ENCODE data around the gene TTC39B. TPM values are rescaled to one million over a fixed set of nuclear protein-coding genes. Genes with fewer than 3 reads are reported as not detected.

Gene TTC39B
- total RNA-seq, 4 donors from 2014 or later, result 3.4 to 11.2 (median 4.3) TPM

- TF ChIP-seq, protein P1, sequence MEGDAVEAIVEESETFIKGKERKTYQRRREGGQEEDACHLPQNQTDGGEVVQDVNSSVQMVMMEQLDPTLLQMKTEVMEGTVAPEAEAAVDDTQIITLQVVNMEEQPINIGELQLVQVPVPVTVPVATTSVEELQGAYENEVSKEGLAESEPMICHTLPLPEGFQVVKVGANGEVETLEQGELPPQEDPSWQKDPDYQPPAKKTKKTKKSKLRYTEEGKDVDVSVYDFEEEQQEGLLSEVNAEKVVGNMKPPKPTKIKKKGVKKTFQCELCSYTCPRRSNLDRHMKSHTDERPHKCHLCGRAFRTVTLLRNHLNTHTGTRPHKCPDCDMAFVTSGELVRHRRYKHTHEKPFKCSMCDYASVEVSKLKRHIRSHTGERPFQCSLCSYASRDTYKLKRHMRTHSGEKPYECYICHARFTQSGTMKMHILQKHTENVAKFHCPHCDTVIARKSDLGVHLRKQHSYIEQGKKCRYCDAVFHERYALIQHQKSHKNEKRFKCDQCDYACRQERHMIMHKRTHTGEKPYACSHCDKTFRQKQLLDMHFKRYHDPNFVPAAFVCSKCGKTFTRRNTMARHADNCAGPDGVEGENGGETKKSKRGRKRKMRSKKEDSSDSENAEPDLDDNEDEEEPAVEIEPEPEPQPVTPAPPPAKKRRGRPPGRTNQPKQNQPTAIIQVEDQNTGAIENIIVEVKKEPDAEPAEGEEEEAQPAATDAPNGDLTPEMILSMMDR (IDR thresholded peaks at IDR 0.05; ENCODE audit: low read depth), result no peak
Observed at GRCh38 chr9:15161753-15162152, 145.3 kb downstream of the TTC39B start.

DNA sequence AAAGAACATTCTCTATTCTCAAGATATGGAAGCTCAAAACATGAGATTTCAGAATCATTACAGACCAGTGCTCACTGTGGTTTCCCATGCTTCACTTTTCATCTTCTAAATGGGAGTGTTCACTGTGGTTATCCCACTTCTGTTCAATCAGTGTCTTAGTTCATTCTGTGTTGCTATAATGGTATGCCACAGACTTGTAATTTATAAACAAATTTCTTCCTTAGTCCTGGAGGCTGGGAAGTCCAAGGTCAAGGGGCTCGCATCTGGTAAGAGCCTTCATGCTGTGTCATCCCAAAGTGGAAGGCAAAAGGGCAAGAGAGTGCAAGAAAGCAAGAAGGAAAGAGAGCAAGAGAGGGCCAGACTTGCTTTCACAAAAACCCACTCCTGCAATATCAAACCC is 146.3 kb downstream of the TTC39B start:
- TF ChIP-seq, protein P1 (IDR thresholded peaks at IDR 0.05; ENCODE audit: low read depth), result no peak

DNA sequence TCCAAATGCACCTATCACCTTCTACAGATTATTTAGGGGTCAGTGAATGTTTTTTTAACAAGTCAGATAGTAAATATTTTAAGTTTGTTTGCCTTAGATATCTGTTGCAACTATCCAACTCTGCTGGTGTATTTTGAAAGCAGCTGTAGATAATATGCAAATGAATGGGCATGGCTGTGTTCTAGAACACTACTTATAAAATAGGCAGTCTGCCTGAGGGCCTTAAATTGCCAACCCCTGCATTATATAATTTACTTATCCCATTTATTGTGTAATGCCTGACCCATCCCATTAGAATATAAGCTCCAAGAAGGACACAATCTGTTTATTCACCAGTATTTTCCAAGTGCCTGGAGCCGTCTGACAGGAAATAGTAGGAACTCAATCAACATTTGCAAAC is 149.0 kb downstream of the TTC39B start:
- TF ChIP-seq, protein P1 (IDR thresholded peaks at IDR 0.05; ENCODE audit: low read depth), result no peak

DNA sequence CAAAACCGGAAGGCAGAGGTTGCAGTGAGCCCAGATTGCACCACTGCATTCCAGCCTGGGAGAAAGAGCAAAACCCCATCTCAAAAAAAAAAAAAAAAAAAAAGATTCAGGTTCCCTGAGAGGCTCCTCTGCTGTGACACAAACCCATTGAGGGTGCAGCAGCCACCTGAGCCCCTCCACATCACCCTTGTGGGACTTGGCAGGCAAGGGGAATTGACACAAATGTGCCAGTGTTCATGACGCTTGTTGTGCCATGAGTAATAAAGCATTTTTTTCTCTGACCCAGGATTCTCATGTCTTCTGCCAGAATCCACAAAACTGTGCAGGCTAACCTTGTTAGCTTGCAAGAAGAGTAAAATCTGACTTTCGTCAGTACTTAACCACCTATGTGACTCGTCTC is 149.6 kb downstream of the TTC39B start:
- TF ChIP-seq, protein P1 (IDR thresholded peaks at IDR 0.05; ENCODE audit: low read depth), result no peak

- TF ChIP-seq, protein P1 (IDR thresholded peaks at IDR 0.05; ENCODE audit: low read depth), result no peak
Observed at GRCh38 chr9:15156241-15156640, 150.8 kb downstream of the TTC39B start.

DNA sequence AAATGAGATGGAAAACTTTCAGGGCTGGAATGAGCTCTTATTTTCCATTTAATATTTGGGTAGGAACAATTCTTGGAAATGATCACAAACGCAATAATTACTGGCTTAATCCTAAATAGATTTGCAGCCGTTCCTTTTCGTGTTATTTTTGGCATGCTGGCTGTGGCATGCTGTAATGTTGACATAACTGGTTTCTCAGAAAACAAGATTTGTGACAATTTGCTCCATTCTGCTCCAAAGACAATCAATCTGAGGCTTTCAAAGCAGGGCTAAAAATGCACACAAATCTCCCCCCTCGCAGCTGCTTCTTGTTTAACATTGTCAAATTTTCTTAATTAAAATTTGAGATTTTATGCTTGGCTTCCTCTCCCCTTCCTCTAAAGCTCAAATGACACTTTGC is 151.2 kb downstream of the TTC39B start:
- TF ChIP-seq, protein P1 (IDR thresholded peaks at IDR 0.05; ENCODE audit: low read depth), result no peak

GRCh38 chr9:15155323-15155722 is 151.7 kb downstream of the TTC39B start:
- TF ChIP-seq, protein P1 (IDR thresholded peaks at IDR 0.05; ENCODE audit: low read depth), result no peak

All from subcutaneous adipose tissue (tissue), 4 donors.